ENCODE data around the gene PCNX1.

The PCNX1 gene

GRCh38 chr14:70916300-70916699 lies 9.0 kb downstream of the PCNX1 start:
- H3K4me3 ChIP-seq (replicated peaks; ENCODE audit: low read depth, low read length) = no peak overlapping the region
- no peak for DNase-seq (ENCODE audit: extremely low read depth, insufficient read length)
- no peaks in the 10 kb centered on the region for H3K36me3 ChIP-seq (ENCODE audit: control insufficient read depth, insufficient read depth, low read length)
- H3K27me3 ChIP-seq (replicated peaks; ENCODE audit: control insufficient read depth, insufficient read depth, low read length) = no peaks in the 10 kb centered on the region
- TF ChIP-seq CTCF (IDR thresholded peaks at IDR 0.05; ENCODE audit: insufficient read depth, low read length, poor library complexity, severe bottlenecking) = no peak

GRCh38 chr14:70916799-70917198 lies 9.5 kb downstream of the PCNX1 start:
- TF ChIP-seq CTCF (IDR thresholded peaks at IDR 0.05; ENCODE audit: insufficient read depth, low read length, poor library complexity, severe bottlenecking) = no peak
- no peak overlapping the region for H3K4me3 ChIP-seq (replicated peaks; ENCODE audit: low read depth, low read length)
- H3K36me3 ChIP-seq (ENCODE audit: control insufficient read depth, insufficient read depth, low read length) = no peaks in the 10 kb centered on the region
- H3K27me3 ChIP-seq (replicated peaks; ENCODE audit: control insufficient read depth, insufficient read depth, low read length) = no peaks in the 10 kb centered on the region
- DNase-seq (ENCODE audit: extremely low read depth, insufficient read length) = no peak

GRCh38 chr14:70917633-70918032 lies 10.4 kb downstream of the PCNX1 start:
- Histone ChIP-seq H3K27me3 (replicated peaks; ENCODE audit: control insufficient read depth, insufficient read depth, low read length) (no peaks in the 10 kb centered on the region), H3K4me3 (replicated peaks; ENCODE audit: low read depth, low read length) (no peak overlapping the region), H3K36me3 (ENCODE audit: control insufficient read depth, insufficient read depth, low read length) (no peaks in the 10 kb centered on the region)
- TF ChIP-seq CTCF (IDR thresholded peaks at IDR 0.05; ENCODE audit: insufficient read depth, low read length, poor library complexity, severe bottlenecking) = no peak
- DNase-seq (ENCODE audit: extremely low read depth, insufficient read length) = no peak

- no peak for TF ChIP-seq CTCF (IDR thresholded peaks at IDR 0.05; ENCODE audit: insufficient read depth, low read length, poor library complexity, severe bottlenecking)
- no peak for DNase-seq (ENCODE audit: extremely low read depth, insufficient read length)
- H3K27me3 ChIP-seq (replicated peaks; ENCODE audit: control insufficient read depth, insufficient read depth, low read length) = no peaks in the 10 kb centered on the region
- no peak overlapping the region for H3K4me3 ChIP-seq (replicated peaks; ENCODE audit: low read depth, low read length)
- H3K36me3 ChIP-seq (ENCODE audit: control insufficient read depth, insufficient read depth, low read length) = no peaks in the 10 kb centered on the region
These were observed 12.5 kb downstream of the PCNX1 start for GRCh38 chr14:70919774-70920173.

GRCh38 chr14:70920608-70921007 lies 13.3 kb downstream of the PCNX1 start:
- no peaks in the 10 kb centered on the region for H3K27me3 ChIP-seq (replicated peaks; ENCODE audit: control insufficient read depth, insufficient read depth, low read length)
- DNase-seq (ENCODE audit: extremely low read depth, insufficient read length) = no peak

More at GRCh38 chr14:70920608-70921007, 13.3 kb downstream of the PCNX1 start:
- TF ChIP-seq CTCF (IDR thresholded peaks at IDR 0.05; ENCODE audit: insufficient read depth, low read length, poor library complexity, severe bottlenecking) = no peak
- Histone ChIP-seq H3K36me3 (ENCODE audit: control insufficient read depth, insufficient read depth, low read length) (no peaks in the 10 kb centered on the region), H3K4me3 (replicated peaks; ENCODE audit: low read depth, low read length) (no peak overlapping the region)
